A673 (cell line): ENCODE data around the gene GLS. TPM values are rescaled to one million over a fixed set of nuclear protein-coding genes. Genes with fewer than 3 reads are reported as not detected.

Experiments
- BruUV-seq: library from RNA; stranded (reverse); fragments of 400-500 nt; replicated peaks from 2 replicates; lab custom pipeline; 2021; lab: Mats Ljungman, UMichigan
- CTCF ChIA-PET: fragments of 300-600 bp; sonication (Branson Sonifier 250); formaldehyde crosslinking; loops from one replicate; lab custom pipeline; 2022; ENCODE audit warnings: antibody characterized with exemption; lab: Charles Lee
- POLR2A ChIA-PET: fragments of 300-600 bp; sonication (Branson Sonifier 250); formaldehyde crosslinking; loops from one replicate; lab custom pipeline; 2022; ENCODE audit warnings: antibody characterized with exemption; ENCODE audit not compliant: low non-redundant PET; lab: Charles Lee
- DNase-seq: peaks from one replicate; pipeline ENCODE4 v3.0.0-alpha.2; 2015; ENCODE audit warnings: low spot score
- H3K27ac ChIP-seq: fragments of 200-600 bp; sonication (generic); 2 replicates; pipeline ENCODE4 v1.5.1; 2016; ENCODE audit warnings: mixed run types, low read depth, mild to moderate bottlenecking, mixed read lengths, antibody characterized with exemption, low read length; ENCODE audit not compliant: poor library complexity, severe bottlenecking
- H3K27me3 ChIP-seq: fragments of 200-600 bp; sonication (generic); replicated peaks from 2 replicates; pipeline ENCODE4 v1.6.1; 2017; ENCODE audit warnings: mixed run types, low read depth, mild to moderate bottlenecking, mixed read lengths, antibody characterized with exemption, low read length; ENCODE audit not compliant: insufficient read depth, poor library complexity
- H3K36me3 ChIP-seq: fragments of 200-600 bp; sonication (generic); 2 replicates; pipeline ENCODE4 v1.6.1; 2016; ENCODE audit warnings: mixed run types, mild to moderate bottlenecking, mixed read lengths, antibody characterized with exemption, low read length; ENCODE audit not compliant: insufficient read depth, poor library complexity, severe bottlenecking
- H3K4me1 ChIP-seq: fragments of 200-600 bp; sonication (generic); 2 replicates; pipeline ENCODE4 v1.6.1; 2017; ENCODE audit warnings: mixed run types, mild to moderate bottlenecking, mixed read lengths, antibody characterized with exemption, low read length; ENCODE audit not compliant: insufficient read depth, poor library complexity, severe bottlenecking
- H3K4me3 ChIP-seq: fragments of 200-600 bp; sonication (generic); 2 replicates; pipeline ENCODE4 v1.5.1; 2016; ENCODE audit warnings: low read depth, mixed run types, mild to moderate bottlenecking, mixed read lengths, low read length; ENCODE audit not compliant: poor library complexity, severe bottlenecking
- H3K9me3 ChIP-seq: fragments of 200-600 bp; sonication (generic); 2 replicates; pipeline ENCODE4 v1.6.1; 2016; ENCODE audit warnings: mixed run types, low read depth, mild to moderate bottlenecking, mixed read lengths, antibody characterized with exemption, low read length; ENCODE audit not compliant: poor library complexity, severe bottlenecking
- EZH2 ChIP-seq: fragments of 200-600 bp; sonication (generic); IDR thresholded peaks from 2 replicates; pipeline ENCODE4 v1.6.1; 2017; ENCODE audit warnings: borderline replicate concordance, low read depth, mild to moderate bottlenecking, mixed read lengths, antibody characterized with exemption, low read length; ENCODE audit not compliant: poor library complexity, severe bottlenecking
- intact Hi-C: fragments of 100-400 bp; cut with micrococcal nuclease; formaldehyde crosslinking; loops from one replicate; pipeline ENCODE4 v1.10.0; 2022; ENCODE audit not compliant: unreplicated experiment
- total RNA-seq: library from RNA; stranded (reverse); gene quantifications from 2 replicates; pipeline ENCODE4 v1.2.3, GENCODE V29; 2021
- TF ChIP-seq, protein P1 (sequence below): fragments of 300-800, 200-600 bp; sonication (generic); conservative IDR thresholded peaks from 2 replicates; pipeline ENCODE4 v1.5.1; 2017; ENCODE audit warnings: low read depth, mild to moderate bottlenecking, antibody characterized with exemption, low read length, moderate library complexity, mixed read lengths

GLS gene
- total RNA-seq, 1 experiment from 2014 or later, result 116 TPM

DNA sequence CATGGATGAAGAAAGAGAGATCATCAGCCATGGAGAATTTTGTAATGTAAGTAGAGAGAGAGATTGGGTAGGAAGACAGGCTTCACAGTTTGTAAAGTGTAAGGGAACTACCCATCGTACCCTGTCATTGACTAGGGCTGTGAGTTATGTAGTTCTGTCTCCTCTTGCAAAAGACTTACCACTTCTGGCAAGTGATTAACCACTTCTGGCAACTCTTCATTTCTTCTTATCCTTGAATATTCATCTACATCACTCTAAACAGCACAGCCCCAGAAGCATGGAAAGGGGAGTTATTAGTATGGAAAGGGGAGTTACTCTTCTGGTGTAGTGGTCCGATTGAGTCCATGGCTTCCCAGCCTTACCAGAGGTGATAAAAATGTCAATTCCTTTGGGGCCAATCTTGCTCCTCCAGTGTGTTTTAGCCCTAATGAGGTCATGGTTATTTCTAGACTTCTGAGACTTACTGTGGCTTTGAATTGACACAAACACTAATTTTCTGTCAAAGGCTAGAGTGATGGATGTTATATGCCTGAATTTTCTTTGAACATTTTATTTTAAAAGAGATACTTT is 81.4 kb downstream of the GLS start:
- TF ChIP-seq, protein P1, sequence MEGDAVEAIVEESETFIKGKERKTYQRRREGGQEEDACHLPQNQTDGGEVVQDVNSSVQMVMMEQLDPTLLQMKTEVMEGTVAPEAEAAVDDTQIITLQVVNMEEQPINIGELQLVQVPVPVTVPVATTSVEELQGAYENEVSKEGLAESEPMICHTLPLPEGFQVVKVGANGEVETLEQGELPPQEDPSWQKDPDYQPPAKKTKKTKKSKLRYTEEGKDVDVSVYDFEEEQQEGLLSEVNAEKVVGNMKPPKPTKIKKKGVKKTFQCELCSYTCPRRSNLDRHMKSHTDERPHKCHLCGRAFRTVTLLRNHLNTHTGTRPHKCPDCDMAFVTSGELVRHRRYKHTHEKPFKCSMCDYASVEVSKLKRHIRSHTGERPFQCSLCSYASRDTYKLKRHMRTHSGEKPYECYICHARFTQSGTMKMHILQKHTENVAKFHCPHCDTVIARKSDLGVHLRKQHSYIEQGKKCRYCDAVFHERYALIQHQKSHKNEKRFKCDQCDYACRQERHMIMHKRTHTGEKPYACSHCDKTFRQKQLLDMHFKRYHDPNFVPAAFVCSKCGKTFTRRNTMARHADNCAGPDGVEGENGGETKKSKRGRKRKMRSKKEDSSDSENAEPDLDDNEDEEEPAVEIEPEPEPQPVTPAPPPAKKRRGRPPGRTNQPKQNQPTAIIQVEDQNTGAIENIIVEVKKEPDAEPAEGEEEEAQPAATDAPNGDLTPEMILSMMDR, result no peak
- no peak for TF ChIP-seq EZH2
- H3K4me3 ChIP-seq, result no peak overlapping the region
- DNase-seq, result no peak
- H3K27ac ChIP-seq, result no peak overlapping the region
- H3K27me3 ChIP-seq, result no peaks in the 10 kb centered on the region
- ChIA-PET POLR2A (no interaction called here), CTCF (no interaction called here)
- H3K36me3 ChIP-seq, result peaks cover 10% of the 10 kb centered on the region
- intact Hi-C loops, result no loop called here
- no TSS peak for BruUV-seq
- H3K4me1 ChIP-seq, result no peaks in the 10 kb centered on the region
- H3K9me3 ChIP-seq, result no peaks in the 10 kb centered on the region

DNA sequence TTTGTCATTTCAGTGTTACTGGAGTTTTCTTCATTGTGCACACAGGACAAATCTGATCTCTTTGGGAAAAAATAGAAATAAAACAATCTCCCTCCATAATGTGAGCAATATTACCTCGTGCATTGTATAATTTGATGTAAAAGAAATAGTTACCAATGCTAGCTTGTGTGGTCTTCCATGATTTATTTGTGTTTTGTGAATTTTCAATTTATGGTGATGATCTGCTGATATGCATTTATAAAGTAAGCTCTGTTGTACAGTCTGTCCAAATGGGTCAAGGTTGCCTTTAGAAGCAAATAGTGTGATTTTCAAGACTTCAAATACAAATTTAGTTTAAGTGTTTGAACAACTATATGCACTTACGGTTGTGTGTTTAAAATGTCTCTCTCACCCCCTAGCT is 82.5 kb downstream of the GLS start:
- ChIA-PET POLR2A (no interaction called here), CTCF (no interaction called here)
- Histone ChIP-seq H3K36me3 (peaks cover 12% of the 10 kb centered on the region), H3K4me3 (no peak overlapping the region), H3K4me1 (no peaks in the 10 kb centered on the region), H3K27me3 (no peaks in the 10 kb centered on the region), H3K27ac (no peak overlapping the region), H3K9me3 (no peaks in the 10 kb centered on the region)
- no peak for TF ChIP-seq EZH2
- TF ChIP-seq, protein P1, result no peak
- no peak for DNase-seq
- BruUV-seq, result no TSS peak
- intact Hi-C loops, result no loop called here

DNA sequence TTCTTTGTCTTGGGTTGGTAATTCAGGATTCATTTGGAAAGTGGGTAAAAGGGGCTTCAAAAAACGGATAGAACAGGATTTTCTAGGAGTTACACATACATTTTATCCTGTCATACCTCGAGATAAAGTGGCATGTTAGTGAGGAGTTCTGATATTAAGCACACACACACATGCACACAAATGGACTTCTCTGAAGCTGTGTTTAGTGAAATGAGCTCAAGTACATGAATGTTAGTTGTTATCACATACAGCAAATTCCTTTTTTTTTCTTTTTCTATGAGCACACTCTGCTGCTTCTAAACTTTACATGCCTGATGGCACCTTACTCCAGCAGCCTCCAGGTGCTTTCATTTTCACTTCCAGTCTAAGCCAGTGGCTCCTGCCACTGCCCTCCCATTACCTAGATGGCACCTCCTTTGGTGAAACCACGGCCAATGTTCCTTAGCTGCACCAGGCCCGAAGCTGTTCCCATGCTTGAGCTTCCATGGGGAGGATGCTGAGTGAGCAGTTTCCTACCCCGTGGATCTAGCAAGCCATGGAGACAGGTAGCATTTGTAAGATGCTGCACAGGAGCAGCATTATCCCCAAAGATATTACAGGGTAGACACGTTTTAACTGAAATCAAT is 83.7 kb downstream of the GLS start:
- Histone ChIP-seq H3K4me3 (no peak overlapping the region), H3K36me3 (peaks cover 21% of the 10 kb centered on the region), H3K4me1 (no peaks in the 10 kb centered on the region), H3K27ac (no peak overlapping the region), H3K9me3 (no peaks in the 10 kb centered on the region), H3K27me3 (no peaks in the 10 kb centered on the region)
- POLR2A ChIA-PET, result no interaction called here
- intact Hi-C loops, result no loop called here
- CTCF ChIA-PET, result no interaction called here
- no TSS peak for BruUV-seq
- no peak for DNase-seq
- TF ChIP-seq, protein P1, result no peak
- no peak for TF ChIP-seq EZH2
